HG02610 (cell line): ENCODE results near the gene LYRM4.
A peak's percentile ranks its signal among the peaks of the same experiment; 100 is the strongest.

Experiments
- ATAC-seq: cut with Tn5 transposase; IDR thresholded peaks from one replicate; pipeline ENCODE4 v1.9.1; 2021; ENCODE audit warnings: mild to moderate bottlenecking, moderate library complexity; ENCODE audit not compliant: unreplicated experiment

Gene LYRM4

DNA sequence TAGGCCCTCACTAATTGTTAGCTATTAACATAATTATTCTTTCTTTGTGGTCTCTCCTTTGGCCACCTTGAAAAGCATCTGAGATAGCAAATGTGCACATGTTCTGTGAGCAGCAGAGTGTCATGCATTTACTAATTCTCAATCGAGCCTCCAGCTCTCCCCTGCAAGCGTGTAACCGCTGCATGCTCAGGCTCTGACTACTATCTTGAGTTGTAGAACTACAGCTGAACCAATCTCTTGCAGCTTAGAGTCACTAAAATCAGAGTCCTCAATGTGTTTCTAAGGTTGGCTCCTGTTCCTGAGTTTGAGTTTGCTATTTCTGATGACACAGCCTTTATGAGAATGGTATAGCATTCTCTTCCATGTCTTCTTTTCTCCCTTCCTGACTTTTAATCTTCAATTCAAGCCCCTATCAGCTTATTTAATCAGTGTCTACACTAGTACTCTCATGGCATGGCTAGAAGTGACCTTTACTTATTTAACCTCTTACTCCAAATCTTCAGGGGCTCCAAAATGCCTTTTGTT is 110.1 kb downstream of the LYRM4 start:
- ATAC-seq: no peak

DNA sequence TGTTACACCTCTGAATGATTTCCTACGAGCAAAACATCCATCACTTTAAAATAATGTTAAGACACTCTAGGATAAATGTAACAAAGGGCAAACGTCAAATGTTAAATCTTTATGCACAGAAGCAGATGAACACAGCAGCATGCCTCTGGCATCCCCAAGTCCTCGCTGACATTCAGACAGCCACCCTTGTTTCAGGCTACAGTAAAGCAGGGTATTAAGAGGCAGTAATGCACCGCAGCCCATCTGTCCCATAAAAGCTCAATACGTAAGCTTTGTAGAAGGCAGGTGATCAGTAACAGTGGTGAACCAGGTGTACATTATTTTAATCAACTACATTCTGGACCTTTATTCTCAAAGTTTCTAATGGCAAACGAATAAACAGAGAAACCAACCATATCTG is 110.9 kb downstream of the LYRM4 start:
- ATAC-seq: no peak

DNA sequence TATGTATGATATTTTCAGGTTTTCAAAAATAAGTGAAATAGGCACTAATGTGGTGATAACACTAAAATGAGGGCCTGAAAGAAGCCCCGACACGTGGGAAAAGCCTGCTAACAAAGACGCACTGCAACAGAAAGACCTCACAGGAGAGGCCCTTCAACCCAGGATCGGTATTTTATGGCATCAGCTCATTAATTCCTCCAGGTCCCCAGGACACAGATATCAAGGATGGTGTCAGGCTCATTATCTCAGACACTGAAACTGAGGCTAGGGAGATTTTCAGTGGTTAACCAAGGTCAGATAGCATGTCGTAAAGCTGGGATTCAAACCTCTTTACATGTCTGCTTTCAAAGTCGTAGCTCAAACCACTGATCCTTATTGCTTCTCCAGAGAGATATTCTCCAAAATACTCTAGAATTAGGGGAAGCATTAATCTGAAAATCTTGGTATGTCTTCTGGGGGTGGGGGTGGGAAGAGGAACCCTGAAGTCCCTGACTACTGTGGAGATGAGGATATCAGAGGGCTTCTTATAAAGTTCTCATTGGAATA is 111.5 kb downstream of the LYRM4 start:
- no peak for ATAC-seq

DNA sequence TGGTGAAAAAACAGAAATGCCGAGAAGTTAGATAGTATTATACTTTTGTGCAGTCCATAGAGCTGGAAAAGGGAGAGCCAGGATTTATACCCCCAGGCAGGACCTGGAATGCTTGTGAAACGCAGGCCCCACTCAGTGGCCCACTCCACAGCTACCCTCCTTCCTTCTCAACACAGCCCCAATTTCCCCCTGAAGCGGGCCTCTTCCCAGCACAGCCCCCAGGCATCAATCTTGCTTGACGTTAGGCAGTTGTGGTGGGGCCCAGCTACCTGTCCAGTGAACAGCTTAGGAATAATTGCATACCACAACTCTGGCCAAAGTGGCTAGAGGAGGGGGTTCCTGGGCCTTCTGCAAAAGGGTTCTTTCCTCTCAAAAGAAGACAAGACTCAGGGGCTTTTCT is 114.4 kb downstream of the LYRM4 start:
- ATAC-seq: no peak

DNA sequence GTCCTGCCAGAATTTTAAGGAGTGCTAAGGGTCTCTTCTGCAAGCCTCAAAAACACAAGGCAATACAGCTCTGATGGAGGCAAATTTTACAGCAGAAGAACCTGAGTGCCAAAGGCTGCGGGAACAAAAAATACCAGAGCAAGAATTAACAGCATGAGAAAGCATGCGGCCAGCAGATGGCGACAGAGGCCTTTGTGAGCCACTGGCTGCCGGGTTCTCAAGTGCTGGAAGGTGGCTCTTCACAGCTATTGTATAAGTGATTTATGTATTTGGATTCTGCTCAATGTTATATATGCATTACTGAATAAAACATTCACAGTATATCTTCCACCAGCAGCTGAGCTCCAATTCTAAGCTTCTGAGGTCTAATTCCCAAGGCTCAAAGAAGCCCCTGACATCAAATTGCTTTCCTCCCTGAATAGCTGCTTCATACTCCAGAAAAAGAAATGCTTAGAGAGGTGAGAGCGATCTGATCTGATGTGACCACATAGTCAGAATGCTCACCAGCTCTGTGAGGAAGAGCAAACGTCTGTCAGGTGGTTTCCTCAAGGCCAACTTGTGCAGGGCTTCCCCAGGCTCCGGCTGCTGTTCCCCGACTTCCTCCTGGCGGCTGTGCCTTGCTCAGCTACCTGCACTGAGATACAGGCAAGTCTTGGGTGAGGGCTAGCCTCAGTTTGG is 117.0 kb downstream of the LYRM4 start:
- ATAC-seq: peak; percentile 45

DNA sequence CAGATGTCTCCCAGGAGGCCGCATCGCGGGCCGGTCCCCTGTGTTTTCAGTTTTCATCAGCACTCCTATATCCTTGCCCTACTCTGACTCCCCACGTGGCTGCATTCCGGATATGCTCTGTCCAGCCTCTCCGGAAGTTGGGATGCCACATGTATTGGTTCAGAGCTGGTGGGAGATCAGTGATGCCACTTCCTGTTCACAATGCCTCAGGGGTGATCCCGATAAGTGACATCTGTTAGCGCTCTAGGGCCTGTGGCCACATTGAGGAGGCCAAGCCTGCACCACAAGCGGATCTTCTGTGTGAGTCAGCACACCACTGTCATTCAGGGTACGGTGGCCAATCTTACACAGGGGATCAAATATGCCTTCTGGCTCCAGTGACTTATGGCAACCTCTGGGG is 117.8 kb downstream of the LYRM4 start:
- ATAC-seq: no peak

DNA sequence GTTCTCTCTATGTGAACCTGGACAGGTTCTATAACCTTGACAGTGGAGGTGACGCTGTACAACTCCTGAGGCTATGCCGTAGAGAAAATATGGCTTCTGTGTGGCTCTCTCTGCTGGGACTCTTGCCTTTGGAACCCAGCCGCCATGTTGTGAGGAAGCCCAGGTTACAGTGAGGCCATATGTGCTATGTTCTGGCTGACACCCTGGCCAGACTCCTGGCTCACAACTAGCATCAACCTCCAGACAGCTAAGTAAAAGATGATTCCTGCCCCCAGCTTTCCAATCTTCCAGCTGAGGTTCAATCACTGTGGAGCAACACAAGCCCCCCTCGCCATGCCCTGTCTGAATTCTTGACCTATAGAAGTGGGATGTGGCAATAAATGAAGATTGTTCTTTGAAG is 118.6 kb downstream of the LYRM4 start:
- ATAC-seq: no peak

DNA sequence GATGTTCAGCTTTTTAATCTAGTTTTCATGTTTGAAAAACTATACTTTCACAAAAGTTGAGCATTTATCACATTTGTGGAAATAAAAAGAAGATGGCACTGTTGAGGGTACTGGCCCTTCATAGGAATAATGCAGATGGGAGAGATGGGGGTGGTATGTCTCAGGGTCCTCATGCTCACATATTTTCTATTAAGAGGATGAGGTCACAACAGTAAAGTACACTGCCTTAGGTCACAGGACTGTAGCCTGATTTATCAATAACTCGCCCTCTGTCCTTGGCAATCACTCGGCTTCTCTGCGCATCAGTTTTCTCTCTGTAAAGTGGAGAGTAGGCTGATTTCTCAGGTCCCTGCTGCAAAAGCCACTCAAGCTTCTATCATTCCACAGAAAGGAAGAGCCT is 119.7 kb downstream of the LYRM4 start:
- no peak for ATAC-seq

DNA sequence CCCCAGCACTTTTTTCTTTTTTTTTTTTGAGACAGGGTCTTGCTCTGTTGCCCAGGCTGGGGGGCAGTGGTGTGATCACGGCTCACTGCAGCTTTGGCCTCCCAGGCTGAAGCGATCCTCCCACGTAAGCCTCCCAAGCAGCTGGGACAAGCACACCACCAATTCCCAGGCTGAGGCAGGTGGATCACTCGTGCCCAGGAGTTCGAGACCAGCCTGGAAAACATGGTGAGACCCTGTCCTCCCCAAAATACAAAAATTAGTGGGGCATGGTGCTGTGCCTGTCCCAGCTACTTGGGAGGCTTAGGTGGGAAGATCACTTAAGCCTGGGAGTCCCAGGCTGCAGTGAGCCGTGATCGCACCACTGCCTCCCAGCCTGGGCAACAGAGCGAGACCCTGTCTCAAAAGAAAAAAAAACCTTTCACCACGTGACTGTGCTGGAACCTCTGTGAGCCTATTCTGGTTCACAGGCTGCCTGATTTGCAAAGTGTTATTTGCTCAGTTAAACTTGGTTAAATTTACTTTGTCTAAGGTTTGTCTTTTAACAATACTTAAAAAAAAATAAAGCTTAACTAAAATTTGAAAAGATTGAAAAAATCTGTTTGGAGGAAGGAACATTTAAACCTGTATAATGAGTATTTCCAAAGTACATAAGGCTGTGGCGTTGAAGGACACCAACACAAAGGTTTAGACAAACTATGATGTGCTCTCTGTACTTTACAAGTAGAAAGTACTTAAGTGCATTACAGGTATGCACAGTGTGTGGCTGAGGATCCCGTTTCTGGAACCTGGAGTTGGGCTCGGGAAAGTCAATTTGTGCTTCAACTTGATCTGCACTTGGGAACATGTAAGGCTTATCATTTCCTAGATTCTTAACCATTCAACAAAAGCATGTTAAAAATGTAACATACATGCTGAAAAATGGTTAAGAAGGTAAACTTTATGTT is 120.7 kb downstream of the LYRM4 start:
- peak; percentile 50 for ATAC-seq

DNA sequence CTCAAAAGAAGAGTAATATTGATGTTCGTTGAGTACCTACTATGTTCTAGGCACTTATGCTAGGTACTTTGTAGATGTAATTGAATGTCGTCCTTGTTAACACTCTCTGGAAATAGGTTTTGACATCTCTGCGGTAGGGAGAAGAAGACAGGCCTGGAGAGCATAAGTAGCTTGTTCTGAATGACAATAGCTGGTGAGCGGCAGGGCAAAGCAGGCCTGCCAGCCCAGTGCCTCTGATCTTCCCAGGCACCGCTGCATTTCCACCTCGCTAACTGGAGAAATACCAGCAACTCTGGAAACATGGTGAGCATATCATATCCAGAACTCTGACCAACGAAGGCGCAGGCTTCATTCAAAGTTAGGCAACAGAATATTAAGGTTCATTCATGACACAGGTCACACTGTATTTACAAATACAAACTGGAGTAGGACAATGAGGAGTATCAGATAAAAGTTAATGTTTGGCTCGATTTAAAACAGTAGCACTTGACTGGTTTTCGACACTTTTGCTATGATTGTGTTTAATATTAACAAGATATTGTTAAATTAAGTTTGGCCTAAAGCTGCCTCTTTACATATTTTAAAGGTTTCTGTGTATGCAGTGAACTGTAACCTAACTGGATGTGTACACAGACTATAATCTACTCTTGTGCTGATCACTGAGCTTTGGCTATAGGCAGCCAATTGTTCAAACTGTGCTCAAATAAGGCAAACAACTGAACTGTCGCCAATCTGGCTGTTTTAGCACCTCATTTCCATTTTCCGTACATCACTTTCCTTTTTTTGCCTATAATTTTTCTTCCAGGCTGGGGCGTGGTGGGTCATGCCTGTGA is 121.5 kb downstream of the LYRM4 start:
- no peak for ATAC-seq

DNA sequence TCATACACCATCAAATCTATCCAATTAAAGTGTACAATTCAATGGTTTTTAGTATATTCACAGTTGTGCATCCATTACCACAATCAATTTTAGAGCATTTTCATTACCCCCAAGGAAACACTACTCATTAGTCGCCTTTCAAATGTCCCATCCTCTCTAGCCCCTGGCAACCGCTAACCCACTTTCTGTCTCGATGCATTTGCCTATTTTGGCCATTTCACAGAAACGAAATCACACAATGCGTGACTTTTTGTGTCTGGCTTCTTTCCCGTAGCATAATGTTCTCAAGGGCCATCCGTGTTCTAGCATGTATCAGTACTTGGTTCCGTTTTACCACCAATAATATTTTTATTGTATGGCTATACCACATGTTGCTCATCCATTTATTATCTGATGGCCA is 123.9 kb downstream of the LYRM4 start:
- ATAC-seq: no peak

DNA sequence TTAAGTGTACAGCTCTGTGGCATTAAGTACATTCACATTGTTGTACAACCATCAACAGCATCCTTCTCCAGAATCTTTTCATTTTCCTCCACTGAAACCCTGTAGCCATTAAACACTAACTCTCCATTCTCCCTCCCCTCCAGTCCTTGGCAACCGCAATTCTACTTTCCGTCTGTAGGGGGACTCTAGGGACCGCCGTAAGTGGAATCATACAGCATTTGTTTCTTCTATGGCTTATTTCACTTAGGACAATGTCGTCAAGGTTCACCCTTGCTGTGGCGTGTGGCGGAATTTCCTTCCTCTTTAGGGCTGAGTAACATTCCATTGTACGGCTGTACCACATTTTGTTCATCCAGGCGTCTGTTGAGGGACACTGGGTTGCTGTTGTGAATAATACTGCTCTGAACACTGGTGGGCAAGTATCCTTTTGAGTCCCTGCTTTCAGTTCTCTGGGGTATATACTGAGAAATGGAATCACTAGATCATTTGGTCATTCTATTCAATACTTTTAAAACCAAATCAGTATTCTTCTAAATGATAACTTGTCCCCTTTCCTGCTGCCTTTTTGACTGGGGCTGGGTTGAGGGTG is 124.9 kb downstream of the LYRM4 start:
- ATAC-seq: no peak

DNA sequence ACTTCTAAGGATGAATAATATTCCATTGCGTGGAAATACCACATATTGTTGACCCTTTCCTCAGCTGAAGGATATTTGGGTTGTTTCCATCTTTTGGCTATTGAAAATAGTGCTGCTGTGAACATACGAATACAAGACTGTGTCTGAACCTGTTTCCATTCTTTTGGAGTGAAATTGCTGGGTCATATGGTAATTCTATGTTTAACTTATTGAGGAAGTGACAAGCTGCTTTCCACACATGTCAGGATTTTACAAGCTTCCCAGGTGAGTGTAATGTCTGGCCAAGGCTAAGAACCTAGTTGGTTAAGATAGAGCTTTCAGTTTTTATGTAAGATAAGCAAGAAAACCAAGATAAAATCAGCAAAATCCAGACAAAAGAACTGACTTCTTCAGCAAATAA is 126.8 kb downstream of the LYRM4 start:
- ATAC-seq: no peak

DNA sequence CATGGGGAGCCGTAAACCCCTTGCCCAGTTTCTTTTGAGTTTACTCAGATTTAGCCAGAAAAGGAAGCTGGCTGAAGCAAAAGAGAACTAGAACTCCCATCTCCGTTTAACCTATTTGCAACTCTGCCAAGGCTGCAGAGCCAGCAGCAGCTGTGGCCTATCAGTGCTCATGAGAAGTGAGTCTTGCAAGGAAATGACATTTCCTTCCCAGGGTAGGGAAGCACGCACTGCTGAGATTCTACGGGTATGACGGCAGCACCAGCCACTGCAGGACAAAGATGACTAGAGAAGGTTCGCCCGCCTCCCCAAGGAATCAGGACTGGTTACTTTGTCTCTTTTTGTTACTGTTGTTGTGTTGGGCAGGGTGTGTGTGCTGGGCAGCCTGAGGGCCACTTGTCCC is 128.0 kb downstream of the LYRM4 start:
- peak; percentile 86 for ATAC-seq

DNA sequence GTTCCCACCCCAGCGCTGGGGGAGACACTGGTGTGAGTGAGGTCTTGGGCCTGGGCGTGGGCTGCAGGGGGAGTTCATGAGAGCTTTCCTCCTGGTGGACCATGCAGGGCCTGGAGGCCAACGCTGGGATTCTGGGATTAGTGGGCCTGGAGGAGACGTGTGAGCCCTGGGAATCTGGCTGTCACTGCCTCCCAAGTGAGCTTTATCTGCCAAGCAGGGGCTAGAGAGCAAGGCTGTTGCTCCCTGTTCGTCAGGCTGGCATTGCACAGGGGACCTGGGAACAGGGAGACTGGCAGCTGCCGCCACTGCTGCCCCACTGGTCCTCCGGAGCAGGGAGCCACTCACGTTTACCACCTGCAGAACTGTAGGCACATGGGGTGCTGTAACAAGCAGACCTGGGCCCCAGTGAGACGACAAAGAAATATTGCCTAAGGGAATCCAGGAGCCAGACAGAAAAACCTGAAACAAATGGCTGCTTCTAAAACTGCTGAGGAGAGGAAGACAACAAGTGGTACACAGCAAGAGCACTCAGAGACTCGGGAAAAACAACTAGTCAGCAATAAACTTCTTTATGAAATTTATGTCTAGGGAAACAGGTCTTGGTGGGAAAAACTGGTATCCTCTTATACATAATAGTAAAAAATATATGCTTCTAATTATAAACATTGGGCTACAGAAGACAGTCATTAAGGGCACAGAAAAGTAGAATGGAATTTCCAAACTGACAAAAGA is 130.4 kb downstream of the LYRM4 start:
- no peak for ATAC-seq

DNA sequence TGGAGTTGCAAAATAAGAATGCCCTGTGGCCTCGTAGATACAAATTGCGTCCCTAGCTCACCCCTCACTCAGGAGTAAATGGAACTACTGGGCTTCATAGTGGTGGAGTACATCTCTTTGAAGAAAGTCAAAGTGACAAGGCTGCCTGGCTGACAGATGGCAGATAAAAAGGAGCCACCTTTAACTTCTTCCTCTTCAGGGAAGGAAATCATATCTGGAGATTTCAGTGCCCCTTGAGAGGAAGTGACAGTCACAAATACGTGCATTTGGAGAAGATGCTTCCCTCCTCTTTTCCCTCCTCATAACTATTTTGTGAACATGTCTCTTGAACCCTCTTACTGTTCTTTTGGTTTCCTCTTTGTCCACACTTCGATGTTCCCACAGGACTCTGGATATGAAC is 132.4 kb downstream of the LYRM4 start:
- ATAC-seq: no peak

DNA sequence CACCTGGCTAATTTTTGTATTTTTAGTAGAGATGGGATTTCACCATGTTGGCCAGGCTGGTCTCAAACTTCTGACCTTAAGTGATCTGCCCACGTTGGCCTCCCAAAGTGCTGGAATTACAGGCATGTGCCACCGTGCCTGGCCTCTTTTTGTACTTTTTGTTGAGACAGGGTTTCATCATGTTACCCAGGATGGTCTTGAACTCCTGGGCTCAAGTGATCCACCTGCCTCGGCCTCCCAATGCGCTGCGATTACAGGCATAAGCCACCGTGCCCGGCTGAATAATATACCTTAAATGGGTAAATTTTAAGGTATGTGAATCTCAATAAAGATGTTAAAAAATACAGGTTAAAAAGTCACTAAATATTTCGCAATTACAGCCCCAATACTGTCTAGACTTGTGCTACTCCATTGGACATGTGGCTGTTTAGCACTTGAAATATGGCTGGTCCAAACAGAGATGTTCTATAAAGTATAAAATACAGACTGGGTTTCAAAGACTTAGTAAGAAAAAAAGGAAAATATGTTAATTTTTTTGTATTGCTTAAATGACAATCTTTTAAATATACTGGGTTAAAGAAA is 133.6 kb downstream of the LYRM4 start:
- no peak for ATAC-seq

DNA sequence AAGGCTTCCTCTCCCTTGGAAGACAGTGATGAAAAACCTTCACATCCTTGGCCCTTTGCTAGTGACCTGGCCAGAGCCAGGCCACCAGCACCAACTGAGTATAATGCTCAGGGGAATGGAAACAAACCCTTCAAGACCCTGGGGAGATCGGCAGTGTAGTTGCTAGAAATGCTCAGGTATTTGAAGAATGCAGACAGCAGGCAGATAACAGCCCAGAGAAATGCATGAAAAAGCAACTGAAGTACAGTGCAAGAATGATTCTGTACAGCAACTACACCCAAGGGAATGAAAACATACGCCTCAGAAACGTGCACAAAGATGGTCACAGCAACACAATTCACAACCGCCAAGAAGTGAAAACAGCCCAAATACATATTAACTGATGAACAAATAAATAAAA is 134.5 kb downstream of the LYRM4 start:
- ATAC-seq: no peak

DNA sequence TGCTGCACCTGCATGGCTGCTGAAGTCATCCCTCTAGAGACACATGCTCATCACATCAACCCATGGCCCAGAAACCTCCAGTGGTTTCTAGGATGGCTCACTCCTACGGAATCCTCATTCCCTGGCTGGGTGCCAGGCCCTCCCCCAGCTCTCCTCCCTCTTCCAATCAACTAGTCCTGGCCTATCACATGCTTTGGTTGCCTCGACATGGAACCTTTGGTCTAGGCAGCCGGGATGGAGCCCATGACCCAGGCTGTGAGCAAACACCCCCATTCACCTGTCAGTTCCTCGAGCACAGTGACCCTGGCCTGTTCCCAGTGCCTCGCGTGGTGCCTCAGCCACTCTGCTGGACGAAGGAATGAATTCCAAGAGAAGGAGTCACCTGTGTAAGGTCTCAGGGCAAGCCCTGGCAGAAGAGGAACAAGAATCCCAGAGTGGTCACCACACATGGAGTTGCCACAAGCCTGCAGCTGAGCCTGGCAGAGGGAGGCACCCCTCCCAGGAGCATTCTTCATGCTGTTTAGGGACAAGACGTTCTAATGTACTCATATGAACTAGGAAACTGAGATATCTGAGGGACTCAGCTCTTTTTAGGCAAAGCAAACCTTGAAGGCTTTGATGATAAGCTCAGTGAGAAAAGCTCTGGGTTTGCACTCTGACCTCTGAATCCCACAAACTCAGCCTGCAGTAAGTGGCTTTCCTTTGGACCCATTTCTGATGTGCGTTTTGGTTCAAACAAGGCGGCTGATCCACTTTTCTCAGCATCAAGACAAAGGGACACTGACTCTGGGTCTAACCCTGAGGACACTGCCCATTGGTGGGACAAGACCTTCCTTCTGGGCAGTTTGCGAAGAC is 135.4 kb downstream of the LYRM4 start:
- no peak for ATAC-seq
